ENCODE measurements around the gene GOPC.

Gene GOPC

DNA sequence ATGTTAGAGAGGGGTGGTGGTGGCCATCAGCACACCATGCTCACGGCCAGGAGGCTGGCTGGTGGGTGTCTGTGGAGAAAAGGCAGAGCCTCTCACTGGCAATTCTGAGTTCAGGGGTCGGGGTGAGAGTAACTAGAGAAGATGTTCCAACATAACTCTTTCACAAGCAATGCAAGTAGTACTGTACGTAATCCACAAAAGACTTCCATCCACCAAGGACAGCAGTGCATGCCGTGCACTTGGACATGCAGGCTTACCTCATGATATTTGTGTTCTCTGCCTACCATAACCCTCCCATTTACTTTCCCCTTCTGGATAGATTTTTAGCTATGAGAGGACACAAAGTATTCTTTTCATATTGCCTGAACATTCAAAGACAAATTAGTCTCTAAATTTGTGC lies 68.5 kb downstream of the GOPC start:
- DNase-seq (ENCODE audit: low read depth) = no peak
- H3K4me3 ChIP-seq (replicated peaks; ENCODE audit: low read depth, low read length) = no peak overlapping the region
- TF ChIP-seq, protein P1, sequence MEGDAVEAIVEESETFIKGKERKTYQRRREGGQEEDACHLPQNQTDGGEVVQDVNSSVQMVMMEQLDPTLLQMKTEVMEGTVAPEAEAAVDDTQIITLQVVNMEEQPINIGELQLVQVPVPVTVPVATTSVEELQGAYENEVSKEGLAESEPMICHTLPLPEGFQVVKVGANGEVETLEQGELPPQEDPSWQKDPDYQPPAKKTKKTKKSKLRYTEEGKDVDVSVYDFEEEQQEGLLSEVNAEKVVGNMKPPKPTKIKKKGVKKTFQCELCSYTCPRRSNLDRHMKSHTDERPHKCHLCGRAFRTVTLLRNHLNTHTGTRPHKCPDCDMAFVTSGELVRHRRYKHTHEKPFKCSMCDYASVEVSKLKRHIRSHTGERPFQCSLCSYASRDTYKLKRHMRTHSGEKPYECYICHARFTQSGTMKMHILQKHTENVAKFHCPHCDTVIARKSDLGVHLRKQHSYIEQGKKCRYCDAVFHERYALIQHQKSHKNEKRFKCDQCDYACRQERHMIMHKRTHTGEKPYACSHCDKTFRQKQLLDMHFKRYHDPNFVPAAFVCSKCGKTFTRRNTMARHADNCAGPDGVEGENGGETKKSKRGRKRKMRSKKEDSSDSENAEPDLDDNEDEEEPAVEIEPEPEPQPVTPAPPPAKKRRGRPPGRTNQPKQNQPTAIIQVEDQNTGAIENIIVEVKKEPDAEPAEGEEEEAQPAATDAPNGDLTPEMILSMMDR (IDR thresholded peaks at IDR 0.05; ENCODE audit: low read length, missing control alignments) = no peak

DNA sequence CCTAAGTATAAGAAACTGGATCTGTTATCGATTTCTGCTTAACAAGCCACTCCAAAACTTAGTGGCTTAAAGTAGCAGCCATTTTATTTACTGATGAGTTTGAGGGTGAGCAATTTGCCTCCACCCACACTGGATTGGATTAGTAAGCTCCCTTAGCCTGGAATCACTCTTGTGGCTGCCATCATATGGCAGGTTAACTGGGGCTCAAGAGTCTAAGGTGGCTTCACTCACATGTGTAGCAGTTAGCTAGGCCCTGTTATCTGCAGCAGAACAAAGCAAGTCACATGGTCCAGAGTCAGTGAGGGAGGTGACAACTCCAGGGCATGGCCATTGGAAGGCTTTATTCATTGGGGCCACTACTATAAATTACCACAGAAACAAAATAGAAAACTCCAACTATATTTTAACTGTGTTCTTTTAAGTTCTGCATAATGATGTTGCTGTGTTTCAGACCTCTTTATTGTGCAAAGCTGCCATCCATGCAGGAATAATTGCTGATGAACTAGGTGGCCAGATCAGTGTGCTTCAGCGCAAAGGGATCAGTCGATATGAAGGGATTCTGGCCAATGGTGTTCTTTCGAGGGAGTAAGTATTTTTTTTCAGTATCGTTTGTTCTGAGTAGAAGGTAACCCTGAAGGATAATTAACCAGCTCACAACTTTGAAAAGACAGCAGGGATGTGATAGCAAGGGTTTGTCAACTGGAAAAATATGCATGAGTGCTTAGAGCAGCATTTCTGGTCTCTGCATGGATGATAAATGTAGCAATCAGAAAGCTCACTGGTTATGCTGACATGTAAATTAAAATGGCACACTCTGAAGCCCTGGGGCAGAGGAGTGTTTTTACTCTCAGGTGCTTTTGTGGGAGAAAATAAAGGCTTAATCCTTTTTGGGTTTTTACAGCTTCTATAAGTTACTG lies 70.2 kb downstream of the GOPC start:
- TF ChIP-seq, protein P1 (IDR thresholded peaks at IDR 0.05; ENCODE audit: low read length, missing control alignments) = no peak
- no peak overlapping the region for H3K4me3 ChIP-seq (replicated peaks; ENCODE audit: low read depth, low read length)
- no peak for DNase-seq (ENCODE audit: low read depth)

DNA sequence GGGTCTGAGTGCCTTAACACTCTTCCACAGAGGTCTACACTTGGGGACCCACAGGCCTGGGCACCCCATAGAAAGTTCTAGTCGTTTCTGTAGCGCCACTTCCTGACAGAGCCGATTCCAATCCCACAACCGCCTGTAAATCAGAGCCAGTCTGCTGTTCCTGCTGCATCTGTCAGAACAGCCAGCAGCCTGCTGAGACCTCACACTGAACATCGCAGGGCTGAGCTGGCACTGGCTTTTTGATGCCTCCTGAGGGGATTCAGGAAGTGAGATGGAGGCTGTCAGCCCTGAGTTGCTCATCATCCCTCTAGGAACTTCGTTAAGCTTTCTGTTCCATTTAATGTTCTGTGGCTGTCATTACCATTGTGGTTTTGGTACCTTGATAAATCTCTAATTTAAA lies 71.0 kb downstream of the GOPC start:
- no peak for DNase-seq (ENCODE audit: low read depth)
- H3K4me3 ChIP-seq (replicated peaks; ENCODE audit: low read depth, low read length) = no peak overlapping the region
- TF ChIP-seq, protein P1 (IDR thresholded peaks at IDR 0.05; ENCODE audit: low read length, missing control alignments) = no peak

DNA sequence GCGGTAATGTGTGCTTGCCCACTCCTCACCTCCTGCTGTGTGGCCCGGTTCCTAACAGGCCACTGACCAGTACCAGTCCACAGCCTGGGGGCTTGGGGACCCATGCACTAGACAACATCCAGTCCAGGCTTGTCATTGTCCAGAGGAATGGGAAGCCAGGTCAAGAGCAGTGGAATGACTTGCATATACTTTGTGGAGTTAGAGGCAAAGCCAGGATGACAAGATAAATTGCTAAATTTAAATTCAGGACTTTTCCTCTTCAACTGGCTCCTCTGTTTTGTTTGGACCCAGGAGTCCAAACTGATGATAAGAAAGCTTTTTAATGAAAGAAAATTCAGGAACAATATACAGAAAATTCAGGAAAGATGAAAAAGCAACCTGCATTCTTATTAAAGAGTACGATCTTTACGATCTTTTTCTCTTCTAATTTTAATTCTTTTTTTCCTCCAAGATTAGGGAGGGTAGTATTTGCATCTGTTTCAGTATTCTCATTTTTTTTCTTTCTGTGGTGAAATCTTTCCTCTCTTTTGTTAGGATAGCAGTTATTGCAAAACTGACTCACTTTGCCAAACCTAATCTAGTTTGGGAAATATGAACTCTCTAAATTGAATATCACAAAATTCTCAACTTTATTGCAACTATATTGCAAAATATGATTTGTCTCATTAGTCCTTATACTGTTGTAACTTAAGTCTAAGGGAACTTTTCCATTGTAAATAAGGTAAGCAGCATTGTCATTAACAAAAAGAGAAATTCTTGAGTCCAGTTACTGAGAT lies 71.7 kb downstream of the GOPC start:
- peak; percentile 56 for DNase-seq (ENCODE audit: low read depth)
- no peak overlapping the region for H3K4me3 ChIP-seq (replicated peaks; ENCODE audit: low read depth, low read length)
- TF ChIP-seq, protein P1 (IDR thresholded peaks at IDR 0.05; ENCODE audit: low read length, missing control alignments) = no peak

DNA sequence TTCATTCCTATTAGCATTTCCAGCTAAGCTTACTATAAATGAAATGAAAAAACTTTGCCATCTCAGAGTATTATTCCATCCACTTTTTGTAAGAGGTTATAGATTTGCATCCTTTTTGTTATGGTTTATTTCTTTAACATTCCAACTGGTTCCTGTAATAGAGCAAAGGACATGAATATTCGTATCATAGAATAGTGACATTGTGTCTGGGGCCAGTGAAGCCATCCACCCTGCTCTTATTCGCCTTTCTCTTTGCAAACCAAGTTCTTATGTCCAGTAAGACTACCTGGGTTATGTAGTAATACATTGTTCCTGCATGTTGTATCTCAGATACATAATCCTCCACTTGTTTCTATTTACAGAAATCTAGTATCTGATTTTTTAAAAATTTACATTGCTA lies 76.7 kb downstream of the GOPC start:
- H3K4me3 ChIP-seq (replicated peaks; ENCODE audit: low read depth, low read length) = no peak overlapping the region
- TF ChIP-seq, protein P1 (IDR thresholded peaks at IDR 0.05; ENCODE audit: low read length, missing control alignments) = no peak
- DNase-seq (ENCODE audit: low read depth) = no peak

DNA sequence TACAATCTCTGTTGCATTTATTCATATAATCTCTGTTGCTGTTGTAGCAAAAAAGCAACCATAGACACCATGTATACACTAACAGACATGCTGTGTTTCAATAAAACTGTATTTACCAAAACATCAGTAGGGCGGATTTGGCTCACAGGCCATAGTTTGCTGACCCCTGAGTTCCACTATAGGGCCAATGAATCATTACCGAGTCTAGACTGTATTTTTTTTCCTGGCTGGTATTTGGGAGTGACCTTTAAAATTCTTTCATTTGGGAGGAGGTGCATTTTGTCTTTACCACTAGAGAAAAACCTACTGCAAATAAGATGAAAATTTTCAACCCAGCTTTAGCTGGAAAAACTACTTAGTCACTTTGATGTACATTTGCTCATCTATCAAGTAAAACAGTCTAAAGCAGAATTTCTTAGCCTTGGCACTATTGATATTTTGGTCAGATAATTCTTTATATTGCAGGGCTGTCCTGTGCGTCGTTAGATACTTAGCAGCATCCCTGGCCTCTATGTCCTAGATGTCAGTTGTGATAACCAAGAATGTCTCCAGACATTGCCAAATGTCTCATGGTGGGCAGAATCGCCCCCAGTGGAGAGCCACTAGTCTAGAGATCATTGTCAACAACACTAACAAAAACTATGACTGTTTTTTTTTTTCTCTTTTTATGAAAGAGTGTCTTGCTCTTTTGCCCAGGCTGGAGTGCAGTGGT lies 80.4 kb downstream of the GOPC start:
- no peak overlapping the region for H3K4me3 ChIP-seq (replicated peaks; ENCODE audit: low read depth, low read length)
- DNase-seq (ENCODE audit: low read depth) = no peak
- TF ChIP-seq, protein P1 (IDR thresholded peaks at IDR 0.05; ENCODE audit: low read length, missing control alignments) = no peak

All from fibroblast of pulmonary artery (primary cell).